GM12891 (cell line): ENCODE measurements around the gene EPB41L4A.
A peak's percentile ranks its signal among the peaks of the same experiment; 100 is the strongest.
"Not testable (repeated sequence)": the region's sequence is repeated elsewhere in the genome, so short reads cannot be mapped to it uniquely, and the experiment has no call there.

Source experiments
- DNase-seq: peaks from one replicate; pipeline ENCODE4 v3.0.0; 2011; ENCODE audit warnings: low spot score; ENCODE audit not compliant: insufficient read length
- FAIRE-seq: peaks from 2 replicates; lab custom pipeline; 2011; peaks lifted over from hg19 to GRCh38; lab: Jason Lieb, UNC
- PAX5 ChIP-seq: IDR thresholded peaks from 2 replicates; pipeline ENCODE4 v1.6.1; 2011; ENCODE audit warnings: low read length, moderate library complexity, mild to moderate bottlenecking; ENCODE audit not compliant: insufficient read depth, severe bottlenecking
- POLR2A ChIP-seq: IDR thresholded peaks from 2 replicates; pipeline ENCODE4 v1.6.1; 2011; ENCODE audit warnings: low read depth, low read length, control low read depth
- POLR2AphosphoS5 ChIP-seq: IDR thresholded peaks from 2 replicates; pipeline ENCODE4 v1.6.1; 2011; ENCODE audit warnings: low read depth, low read length, control low read depth
- POU2F2 ChIP-seq: IDR thresholded peaks from 2 replicates; pipeline ENCODE4 v1.6.1; 2011; ENCODE audit warnings: low read depth, mild to moderate bottlenecking, control low read depth, low read length, moderate library complexity
- SPI1 ChIP-seq: IDR thresholded peaks from 2 replicates; pipeline ENCODE4 v1.6.1; 2011; ENCODE audit warnings: low read depth, low read length, control low read depth
- TAF1 ChIP-seq: IDR thresholded peaks from 2 replicates; pipeline ENCODE4 v1.6.1; 2011; ENCODE audit warnings: low read depth, low read length, control low read depth

The EPB41L4A gene

GRCh38 chr5:112228667-112229066 is 190.4 kb downstream of the EPB41L4A start:
- TF ChIP-seq SPI1 (no peak), TAF1 (no peak), POLR2AphosphoS5 (no peak), POLR2A (no peak), POU2F2 (no peak), PAX5 (no peak)
- no peak for DNase-seq
- FAIRE-seq: no peak

DNA sequence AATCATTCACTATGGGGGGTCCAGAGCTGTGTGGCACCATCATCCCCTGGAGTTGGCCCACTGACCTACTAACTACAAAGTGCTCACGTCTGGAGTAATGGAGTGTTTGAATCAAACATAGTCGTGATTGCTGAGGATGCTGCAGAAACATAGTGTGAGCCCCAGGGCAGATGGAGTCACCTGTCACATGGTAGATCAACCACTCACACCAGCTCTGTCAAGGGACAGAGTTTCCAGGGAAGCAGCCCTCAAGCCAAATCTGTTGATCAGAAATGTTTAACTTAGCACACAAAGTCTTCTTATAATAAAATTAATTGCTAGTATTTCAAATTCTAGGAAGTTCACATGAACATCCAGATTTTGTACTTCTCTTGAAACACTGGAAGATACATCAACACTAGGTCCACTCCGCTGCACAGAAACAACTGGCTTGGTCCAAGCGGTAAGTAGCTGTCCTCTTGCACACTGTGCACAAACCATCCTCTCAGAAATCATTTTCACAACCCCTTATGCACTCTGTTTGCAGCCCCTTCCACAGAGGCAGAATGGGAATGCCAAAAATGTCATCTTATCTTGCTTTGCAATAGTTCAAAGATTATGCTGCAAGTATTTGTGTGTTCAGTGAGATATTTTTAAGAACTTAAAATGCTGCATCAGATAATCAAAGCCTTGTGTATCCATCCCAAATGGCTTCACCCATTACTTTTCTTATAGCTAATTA is 191.0 kb downstream of the EPB41L4A start:
- no peak for FAIRE-seq
- DNase-seq: no peak
- no peak for TF ChIP-seq PAX5
- TF ChIP-seq TAF1: no peak
- TF ChIP-seq POLR2A: no peak
- TF ChIP-seq SPI1: no peak
- TF ChIP-seq POU2F2: no peak
- TF ChIP-seq POLR2AphosphoS5: no peak

GRCh38 chr5:112226215-112226614 is 192.9 kb downstream of the EPB41L4A start:
- no peak for FAIRE-seq
- no peak for TF ChIP-seq POLR2AphosphoS5
- TF ChIP-seq TAF1: no peak
- no peak for TF ChIP-seq POU2F2
- no peak for TF ChIP-seq SPI1
- no peak for TF ChIP-seq POLR2A
- TF ChIP-seq PAX5: no peak
- no peak for DNase-seq

DNA sequence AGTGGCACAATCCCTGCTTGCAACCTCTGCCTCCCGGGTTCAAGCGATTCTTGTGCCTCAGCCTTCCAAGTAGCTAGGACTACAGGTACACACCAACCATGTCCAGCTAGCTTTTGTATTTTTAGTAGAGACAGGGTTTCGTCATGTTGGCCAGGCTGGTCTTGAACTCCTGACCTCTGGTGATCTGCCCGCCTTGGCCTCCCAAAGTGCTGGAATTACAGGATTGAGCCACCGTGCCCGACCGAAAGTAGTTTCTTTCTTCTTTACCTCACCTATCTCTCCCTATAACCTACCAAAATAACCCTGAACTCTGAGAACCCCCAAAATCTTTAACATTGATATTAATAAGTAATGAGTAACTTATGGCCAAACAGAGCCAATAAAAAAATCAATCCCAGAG is 196.1 kb downstream of the EPB41L4A start:
- FAIRE-seq, DNase-seq: not testable (repeated sequence)

DNA sequence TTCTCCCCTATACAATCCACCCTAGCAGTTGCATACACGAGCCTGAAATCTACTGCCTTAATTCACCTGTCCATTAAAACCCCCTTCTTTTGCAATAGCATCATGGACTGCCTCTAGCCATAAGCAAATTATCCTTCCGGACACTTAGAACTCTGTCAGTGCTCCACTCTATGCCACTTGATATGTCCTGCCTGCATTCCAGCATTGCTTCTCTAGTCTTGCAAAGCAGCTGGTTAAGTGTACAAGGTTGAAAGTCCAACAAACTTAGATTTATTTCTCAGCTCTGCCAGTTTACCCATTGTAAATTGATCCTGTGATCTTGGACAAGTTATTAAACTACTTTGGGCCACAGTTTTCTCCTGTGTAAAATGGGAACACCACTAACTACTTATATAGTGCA is 197.9 kb downstream of the EPB41L4A start:
- no peak for FAIRE-seq
- TF ChIP-seq POLR2AphosphoS5 (no peak), POLR2A (no peak), PAX5 (no peak), POU2F2 (no peak), SPI1 (no peak), TAF1 (no peak)
- no peak for DNase-seq

DNA sequence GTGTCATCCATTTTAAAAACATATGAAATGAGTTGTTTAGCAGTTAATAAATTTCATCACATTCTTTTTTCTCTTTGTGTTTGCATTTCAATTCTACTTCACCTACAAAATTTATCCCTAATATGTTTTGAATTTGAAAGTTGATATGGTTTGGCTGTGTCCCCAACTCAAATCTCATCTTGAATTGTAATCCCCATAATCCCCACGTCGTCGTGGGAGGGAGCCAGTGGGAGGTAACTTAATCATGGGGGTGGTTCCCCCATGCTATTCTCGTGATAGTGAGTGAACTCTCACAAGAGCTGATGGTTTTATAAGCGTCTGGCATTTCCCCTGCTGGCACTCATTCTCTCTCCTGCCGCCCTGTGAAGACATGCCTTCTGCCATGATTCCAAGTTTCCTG is 200.1 kb downstream of the EPB41L4A start:
- TF ChIP-seq POLR2A (no peak), TAF1 (no peak), SPI1 (no peak), POLR2AphosphoS5 (no peak), POU2F2 (no peak), PAX5 (no peak)
- DNase-seq (no peak), FAIRE-seq (no peak)

DNA sequence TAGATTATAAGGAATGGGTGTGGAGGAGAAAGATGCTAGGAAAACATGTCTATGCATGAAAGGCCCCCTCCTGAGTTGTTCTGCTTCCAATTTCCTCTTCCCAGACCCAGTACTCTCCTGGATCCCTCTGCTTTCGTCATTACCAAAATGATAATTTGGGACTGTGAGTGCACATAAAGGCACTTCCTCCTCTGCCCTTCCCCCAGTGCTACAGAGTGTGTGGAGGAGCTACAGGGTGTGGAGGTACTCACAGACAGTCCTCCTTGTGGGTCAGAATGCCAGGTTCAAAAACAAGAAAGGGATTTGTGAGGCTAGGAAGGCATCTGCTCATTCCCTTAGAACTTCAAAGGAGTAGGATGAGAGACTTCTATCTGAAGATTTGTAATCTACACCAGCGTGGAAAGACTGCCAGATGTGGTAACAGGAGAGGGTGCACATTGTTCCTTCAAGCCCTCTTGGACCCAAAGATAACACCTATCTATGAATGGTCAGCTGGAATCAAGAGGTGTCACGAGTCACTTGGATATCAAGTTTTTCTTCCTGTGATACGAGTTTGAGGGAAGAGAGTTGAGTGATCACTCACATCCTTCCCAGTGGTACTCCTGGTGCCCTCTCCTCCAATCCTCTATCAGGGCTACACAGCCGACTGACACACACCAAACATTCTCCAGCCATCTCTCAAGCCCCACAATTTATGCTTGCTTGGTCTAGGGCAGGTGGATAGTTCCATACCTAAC is 201.1 kb downstream of the EPB41L4A start:
- DNase-seq: no peak
- no peak for FAIRE-seq
- TF ChIP-seq PAX5 (no peak), POLR2AphosphoS5 (no peak), SPI1 (no peak), TAF1 (no peak), POLR2A (no peak), POU2F2 (no peak)

DNA sequence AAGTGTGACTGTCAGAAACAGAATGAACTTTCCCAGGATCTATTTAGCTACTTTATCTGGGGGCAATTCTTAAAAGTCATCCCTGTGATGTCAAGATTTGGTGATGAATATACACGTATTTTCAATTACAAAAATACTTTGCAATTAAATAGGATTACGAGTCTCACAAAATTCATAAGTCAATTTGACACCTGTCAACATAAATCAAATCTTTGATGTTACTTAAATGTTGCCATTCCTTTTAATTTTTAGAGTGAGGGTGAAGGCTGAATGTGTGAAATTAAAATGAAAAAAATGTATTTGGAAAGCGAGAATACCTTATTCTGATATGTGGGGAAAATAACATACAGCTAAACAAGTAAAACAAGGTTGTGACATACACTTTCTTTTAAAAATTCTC is 202.9 kb downstream of the EPB41L4A start:
- DNase-seq (no peak), FAIRE-seq (no peak)
- no peak for TF ChIP-seq SPI1
- TF ChIP-seq PAX5: no peak
- TF ChIP-seq POLR2A: no peak
- no peak for TF ChIP-seq POU2F2
- no peak for TF ChIP-seq POLR2AphosphoS5
- TF ChIP-seq TAF1: no peak

GRCh38 chr5:112210430-112211005 is 208.6 kb downstream of the EPB41L4A start:
- FAIRE-seq (no peak), DNase-seq (no peak)
- no peak for TF ChIP-seq TAF1
- TF ChIP-seq PAX5: no peak
- TF ChIP-seq POU2F2: peak; percentile 71; the same call in 1 of the 2 replicates
- TF ChIP-seq SPI1: no peak
